Globus pallidus (tissue), 1 donor: Measurements from ENCODE around the gene PTGR2.
"Not testable (repeated sequence)": the region's sequence is repeated elsewhere in the genome, so short reads cannot be mapped to it uniquely, and the experiment has no call there.

Source experiments
- DNase-seq: peaks from one replicate; pipeline ENCODE4 v3.0.0-alpha.2; 2015; ENCODE audit warnings: low spot score

The PTGR2 gene

GRCh38 chr14:73887318-73887616 lies 35.6 kb downstream of the PTGR2 start:
- DNase-seq, result no peak

GRCh38 chr14:73887694-73888459 lies 36.2 kb downstream of the PTGR2 start:
- DNase-seq, result no peak

- DNase-seq, result no peak
These were observed 36.8 kb downstream of the PTGR2 start for GRCh38 chr14:73888460-73888725.

- DNase-seq, result no peak
These were observed 37.3 kb downstream of the PTGR2 start for GRCh38 chr14:73888971-73889370.

GRCh38 chr14:73889376-73889775 lies 37.7 kb downstream of the PTGR2 start:
- no peak for DNase-seq

- not testable (repeated sequence) for DNase-seq
These were observed 42.6 kb downstream of the PTGR2 start for GRCh38 chr14:73894180-73894687.

GRCh38 chr14:73895939-73896338 lies 44.3 kb downstream of the PTGR2 start:
- peak; percentile 42 for DNase-seq

- no peak for DNase-seq
These were observed 44.9 kb downstream of the PTGR2 start for GRCh38 chr14:73896521-73896920.

GRCh38 chr14:73903028-73903427 lies 51.4 kb downstream of the PTGR2 start:
- DNase-seq, result no peak

- no peak for DNase-seq
These were observed 58.0 kb downstream of the PTGR2 start for GRCh38 chr14:73909681-73910080.

GRCh38 chr14:73913256-73913655 lies 61.6 kb downstream of the PTGR2 start:
- DNase-seq, result no peak

GRCh38 chr14:73916324-73916723 lies 64.7 kb downstream of the PTGR2 start:
- DNase-seq, result no peak

GRCh38 chr14:73919457-73919856 lies 67.8 kb downstream of the PTGR2 start:
- not testable (repeated sequence) for DNase-seq

GRCh38 chr14:73924337-73924736 lies 72.7 kb downstream of the PTGR2 start:
- no peak for DNase-seq
